GM19328 (cell line): ENCODE measurements around the gene GRIK2.

ENCODE experiments used
- ATAC-seq: cut with Tn5 transposase; IDR thresholded peaks from one replicate; pipeline ENCODE4 v1.9.1; 2021; ENCODE audit warnings: mild to moderate bottlenecking, moderate library complexity; ENCODE audit not compliant: unreplicated experiment

GRIK2 gene

DNA sequence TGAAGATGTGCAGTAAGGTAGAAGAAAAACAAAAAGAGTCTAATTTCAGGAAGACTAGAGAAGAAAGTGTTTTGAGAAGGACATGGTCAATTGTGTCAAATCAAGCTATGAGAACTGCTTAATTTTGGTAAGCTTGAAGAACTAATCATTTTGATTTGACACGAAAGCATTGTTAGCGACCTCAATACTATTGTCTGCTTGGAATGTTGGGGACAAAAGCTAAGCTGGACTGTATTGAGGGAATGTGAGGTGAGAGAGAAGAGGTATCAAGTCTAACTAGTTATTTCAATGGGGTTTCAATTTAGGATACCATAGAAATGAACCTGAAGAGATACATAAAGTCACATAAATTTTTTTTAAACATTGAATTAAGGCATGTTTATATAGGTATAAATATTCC, 309.8 kb downstream of the GRIK2 start:
- no peak for ATAC-seq

GRCh38 chr6:101705866-101706265, 312.4 kb downstream of the GRIK2 start:
- ATAC-seq, result no peak

DNA sequence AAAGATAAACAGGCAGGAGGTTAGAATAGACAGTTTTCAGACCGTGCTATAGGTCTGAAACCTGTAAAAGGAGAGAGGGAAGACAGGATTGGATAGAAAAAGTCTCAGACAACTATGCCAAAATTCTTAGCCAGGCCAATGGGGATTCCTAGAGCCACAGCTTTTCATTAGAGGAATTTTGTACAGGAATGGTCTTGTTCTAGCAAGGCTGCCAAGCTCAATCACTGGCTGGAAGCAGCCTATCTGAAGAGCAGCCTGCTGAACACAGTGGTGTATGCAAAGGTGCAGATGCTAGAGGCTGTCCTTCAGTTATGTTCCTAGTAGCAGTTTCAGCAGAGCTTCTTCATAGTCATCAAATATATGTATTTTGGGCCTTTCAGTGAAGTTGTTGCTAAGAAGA, 313.1 kb downstream of the GRIK2 start:
- no peak for ATAC-seq

GRCh38 chr6:101711518-101711917, 318.0 kb downstream of the GRIK2 start:
- no peak for ATAC-seq

DNA sequence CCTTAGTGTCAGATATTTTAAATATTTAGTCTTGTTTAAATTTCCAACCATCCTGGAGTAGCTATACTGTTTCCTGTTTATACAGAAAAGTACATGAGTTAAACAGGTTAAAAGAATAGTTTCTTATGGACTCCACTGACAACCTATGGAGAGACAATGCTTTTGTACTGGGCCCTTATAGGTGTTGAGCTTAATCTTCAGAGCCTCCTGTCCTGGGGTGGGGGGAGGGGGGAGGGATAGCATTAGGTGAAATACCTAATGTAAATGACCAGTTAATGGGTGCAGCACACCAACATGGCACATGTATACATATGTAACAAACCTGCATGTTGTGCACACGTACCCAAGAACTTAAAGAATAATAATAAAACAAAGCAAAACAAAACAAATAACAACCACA, 322.9 kb downstream of the GRIK2 start:
- no peak for ATAC-seq

DNA sequence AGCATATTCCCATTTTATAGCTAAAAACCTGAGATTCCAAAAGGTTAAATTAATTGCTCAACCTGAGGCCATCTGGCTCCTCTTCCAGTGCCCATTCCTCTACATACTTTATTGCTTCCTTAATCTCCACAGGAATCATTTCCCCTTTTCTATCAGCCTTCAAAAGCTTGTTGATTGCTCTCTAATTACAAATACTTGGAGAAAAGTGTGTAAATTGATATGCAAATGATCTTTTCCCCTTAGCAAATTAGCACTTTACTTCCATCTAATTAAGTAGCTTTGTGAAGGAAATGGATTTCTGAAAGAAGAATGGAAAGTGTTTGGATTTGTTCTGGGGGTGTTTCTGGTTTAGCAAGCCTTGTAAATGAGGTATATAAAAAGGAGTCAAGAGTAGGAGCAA, 323.3 kb downstream of the GRIK2 start:
- no peak for ATAC-seq

DNA sequence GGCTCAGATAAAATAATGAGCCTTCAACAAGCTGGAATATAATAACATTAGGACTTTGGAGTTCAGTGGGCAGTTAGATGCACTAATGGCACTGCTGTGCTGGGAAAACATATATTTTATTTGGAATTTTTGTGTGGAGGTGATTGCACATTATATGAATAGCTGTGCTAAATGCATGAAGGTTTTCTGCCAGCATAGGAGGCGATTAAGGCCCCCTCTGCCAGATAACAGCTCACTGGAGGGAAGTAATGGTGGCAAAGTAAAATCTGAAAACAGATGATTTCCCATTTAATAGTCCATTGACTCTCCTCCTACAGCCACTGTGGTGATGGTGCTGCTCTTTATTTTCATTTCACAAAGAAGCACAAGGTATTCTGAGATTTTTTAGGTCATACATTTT, 326.0 kb downstream of the GRIK2 start:
- no peak for ATAC-seq

DNA sequence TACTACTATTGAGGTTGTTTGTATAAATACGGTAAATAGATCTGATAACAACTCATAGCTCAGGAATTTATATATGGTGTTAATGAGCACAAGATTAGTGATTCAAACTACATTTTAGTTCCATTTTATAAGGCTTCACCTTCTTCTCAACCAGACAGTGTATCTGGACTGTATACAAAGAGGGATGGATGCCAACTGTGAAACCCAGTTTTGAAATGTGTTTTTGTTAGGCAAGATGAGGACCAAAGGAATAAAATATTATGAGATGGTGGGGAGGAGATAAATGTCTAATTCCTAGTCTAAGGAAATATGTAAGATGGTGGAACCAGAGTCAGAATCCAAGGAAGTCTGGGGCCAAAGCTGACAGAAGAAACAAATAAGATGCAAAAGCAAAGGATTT, 329.0 kb downstream of the GRIK2 start:
- no peak for ATAC-seq

DNA sequence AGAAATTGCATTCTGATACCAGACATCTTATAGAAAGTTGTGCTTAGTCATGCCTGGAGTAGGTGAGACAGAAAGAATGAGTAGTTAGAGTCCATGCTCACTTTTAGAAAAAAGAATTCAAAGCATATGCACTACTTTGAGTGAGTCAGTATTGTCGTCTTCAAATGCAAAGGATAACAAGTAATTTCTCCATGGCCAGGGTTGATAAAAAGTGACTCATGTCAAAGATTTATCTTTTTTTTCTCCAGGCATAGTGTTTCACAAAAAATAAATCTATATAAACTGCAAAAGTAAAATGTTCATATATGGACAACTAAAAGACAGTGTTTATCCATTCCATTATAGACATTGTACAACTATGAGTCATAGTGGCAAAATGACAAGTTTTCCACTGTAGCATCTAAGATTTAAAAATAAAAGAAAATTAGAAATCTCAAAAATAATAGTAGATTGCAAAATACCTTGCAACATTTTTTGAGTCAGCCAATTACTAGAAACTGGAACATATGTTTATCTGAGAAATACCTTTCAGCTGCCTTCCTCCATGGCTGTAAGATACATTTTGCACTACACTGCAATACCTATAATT, 329.6 kb downstream of the GRIK2 start:
- ATAC-seq, result no peak

DNA sequence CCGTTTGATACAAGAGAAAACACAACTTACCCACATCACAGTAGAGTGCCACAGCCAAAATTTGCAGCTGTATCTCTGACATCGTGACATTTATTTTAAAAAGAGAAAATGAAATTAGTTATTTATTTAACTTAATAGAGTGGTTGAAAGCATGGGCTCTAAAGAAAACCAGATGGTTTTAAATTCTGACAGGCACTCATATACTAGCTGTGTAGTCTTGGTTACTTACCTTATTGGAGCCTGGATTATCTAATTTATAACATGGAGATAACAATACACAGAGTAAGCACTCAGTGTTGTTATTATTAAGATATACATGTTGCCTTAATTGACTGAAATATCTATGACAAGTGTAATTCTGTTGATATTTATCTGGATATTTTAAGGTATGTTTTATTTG, 334.9 kb downstream of the GRIK2 start:
- ATAC-seq, result no peak

DNA sequence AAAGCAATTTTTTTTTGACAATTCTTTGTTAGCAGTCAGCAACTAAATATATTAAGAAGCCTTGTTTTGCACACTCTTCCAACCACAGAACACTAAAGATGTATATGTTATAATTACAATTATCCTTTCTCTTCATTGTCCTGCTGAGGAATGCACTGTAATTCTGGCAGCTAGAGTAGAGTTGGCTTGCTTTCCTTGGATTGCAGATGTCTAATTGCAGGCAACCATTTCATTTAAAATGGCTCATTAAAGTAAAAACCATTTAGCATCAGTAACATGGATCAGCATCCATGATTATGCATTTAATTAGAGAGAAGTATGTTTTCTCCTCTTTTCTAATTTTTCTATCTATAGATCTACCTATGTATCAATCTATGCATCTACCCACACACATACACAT, 335.4 kb downstream of the GRIK2 start:
- ATAC-seq, result no peak

GRCh38 chr6:101730954-101731353, 337.4 kb downstream of the GRIK2 start:
- no peak for ATAC-seq

DNA sequence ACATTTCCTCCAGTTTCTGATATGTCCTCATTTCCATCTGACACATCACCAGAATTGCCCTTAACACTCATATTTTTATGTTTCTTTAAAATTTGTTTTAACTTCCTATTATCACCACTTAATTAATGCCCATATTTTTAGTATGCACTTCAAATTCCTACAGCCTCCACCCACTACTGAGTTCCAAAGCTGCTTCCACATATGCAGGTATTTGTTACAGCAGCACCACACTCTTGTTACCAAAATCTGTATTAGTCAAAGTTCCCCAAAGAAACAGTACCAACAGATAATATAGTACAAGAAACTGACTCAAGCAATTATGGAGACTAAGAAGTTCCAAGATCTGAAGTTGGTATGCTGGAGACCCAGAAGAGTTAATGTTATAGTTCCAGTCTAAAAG, 340.4 kb downstream of the GRIK2 start:
- ATAC-seq, result no peak

- no peak for ATAC-seq
Measured at GRCh38 chr6:101738481-101738880, 345.0 kb downstream of the GRIK2 start.

DNA sequence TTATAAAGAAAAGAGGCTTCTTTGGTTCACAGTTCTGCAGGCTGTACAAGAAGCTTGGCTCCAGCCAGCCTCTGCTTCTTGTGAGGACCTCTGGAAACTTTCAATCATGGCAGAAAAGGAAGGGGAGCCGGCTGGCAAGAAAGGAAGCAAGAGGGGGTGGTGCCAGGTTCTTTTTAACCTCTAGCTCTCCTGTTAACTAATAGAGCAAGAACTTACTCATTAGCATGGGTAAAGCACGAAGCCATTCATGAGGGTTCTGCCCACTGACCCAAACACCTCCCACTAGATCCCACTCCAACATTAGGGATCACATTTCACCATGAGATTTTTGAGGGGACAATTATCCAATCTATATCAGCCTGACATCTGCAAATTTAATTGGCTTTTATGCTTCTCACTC, 347.1 kb downstream of the GRIK2 start:
- ATAC-seq, result no peak

DNA sequence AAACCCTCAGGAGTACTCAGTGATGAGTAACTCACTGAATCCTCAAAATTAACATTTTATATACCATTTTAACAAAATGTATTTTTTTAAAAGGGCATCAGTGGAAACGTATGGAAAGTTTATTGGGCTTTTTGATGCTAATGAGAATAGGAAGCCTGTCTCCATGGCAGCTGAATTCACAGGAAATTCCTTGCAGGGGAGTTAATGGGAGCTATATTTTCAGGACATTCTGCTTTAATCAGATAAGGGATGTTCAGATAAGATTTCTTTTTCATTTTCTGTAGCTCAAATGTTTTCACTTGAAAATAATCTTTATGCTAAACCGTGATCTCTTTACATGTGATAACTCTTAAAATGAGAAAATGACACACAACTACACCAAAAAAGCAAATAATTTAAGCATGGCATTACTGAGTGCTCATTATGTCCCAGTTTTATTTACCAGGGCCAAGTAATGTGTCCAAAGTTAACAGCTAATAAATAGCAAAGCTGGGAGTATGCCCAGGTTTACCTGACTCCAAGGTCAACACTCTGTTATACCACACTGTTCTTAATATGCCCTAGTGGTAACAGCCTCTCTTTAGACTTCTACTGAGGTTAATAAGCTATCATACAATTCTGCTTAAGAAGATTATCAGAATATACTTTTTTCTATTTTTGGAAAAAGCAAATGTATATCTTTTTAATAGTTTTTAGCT, 348.1 kb downstream of the GRIK2 start:
- ATAC-seq, result no peak

- ATAC-seq, result no peak
Measured at GRCh38 chr6:101747160-101747559, 353.7 kb downstream of the GRIK2 start.

GRCh38 chr6:101747716-101748115, 354.2 kb downstream of the GRIK2 start:
- ATAC-seq, result no peak

DNA sequence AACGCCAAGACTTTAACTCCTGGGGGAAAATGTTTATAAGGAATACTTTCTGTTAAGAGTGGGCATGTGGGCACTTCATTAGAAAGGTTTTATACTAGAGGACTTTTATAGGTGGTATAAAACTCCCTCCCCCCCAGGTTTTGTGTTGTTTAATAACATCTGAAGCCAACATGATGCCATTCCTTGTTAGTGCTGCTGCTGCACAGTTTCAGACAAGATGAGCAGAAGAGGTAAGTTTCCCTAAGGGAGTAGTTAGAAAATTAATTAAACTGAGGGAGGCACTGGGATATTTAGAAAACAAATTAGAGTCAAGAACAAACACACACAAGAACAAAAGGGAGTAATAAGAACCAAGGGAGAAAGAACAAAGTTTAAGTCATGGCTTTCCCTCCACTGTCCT, 362.4 kb downstream of the GRIK2 start:
- no peak for ATAC-seq

DNA sequence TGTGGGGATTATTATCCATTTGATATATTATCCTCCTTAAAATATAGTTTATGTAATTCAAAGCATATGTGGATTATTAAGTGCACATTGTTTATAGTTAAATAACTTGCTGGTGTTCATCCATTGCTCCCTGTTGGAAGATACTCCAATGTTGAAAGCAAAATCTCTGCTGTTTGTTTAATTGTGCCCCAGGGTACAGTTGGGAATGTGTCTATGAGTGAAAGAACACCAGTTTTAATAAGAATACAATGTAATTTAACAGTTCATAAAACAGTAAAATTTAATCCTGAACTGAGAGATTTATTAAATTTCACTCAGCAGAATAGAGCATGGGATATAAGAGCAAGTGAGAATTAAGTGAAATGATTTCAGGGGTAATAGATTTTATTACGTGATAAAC, 364.9 kb downstream of the GRIK2 start:
- no peak for ATAC-seq

DNA sequence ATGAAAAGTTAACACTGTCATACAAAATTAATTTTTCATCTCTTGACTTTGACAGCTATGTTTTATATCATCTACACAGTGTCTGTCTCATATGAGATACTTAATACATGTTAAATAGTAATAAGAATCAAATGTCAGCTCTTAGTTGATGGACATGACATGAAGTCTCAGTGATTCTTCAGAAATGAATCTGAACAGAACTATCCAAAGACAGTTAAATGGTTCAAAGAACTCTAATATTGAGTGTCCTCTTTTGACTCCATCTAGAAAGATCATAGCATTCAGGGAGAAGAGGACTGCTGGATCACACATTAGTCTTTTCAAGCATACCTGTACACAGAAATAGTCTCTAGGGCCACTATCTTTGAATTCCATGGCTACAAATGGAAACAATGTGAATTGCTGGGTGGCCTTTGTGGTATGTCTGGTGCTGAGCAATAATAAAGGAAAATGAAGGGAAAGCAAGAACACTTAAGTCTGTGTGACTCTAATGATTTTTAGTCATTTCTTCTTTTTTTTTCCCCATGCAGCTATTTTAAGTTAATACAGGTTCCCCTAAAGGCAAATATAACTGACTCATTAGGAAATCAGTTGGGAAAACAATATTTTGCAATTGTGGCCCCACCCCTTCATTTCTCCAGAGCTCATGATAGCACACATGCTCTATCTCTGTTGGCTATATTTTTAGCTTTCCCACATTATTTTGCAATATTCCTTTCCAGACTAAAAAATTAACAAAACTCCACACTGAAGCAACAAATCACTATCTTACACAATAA, 367.5 kb downstream of the GRIK2 start:
- no peak for ATAC-seq

DNA sequence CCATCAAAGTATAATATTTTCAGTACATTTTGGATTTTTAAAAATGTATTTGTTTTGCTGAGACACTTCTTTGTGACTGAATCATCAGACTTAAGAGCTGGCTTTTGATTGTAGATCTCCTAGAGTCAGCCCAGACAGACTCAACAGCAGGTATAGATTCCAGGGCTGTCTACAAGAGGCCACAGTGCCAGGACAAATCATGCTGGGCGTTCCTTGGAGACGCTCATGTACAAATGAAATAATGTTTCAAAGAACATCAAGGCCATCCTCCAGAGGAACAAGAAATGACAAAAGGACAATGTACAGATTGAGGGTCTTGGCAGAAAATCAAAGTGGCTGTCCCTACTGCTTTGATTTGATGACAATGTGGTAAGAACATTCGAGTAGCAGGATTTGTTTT, 369.3 kb downstream of the GRIK2 start:
- no peak for ATAC-seq
